Keratinocyte (primary cell): Measurements from ENCODE around the gene INPP5E. TPM values are rescaled to one million over a fixed set of nuclear protein-coding genes. Genes with fewer than 3 reads are reported as not detected.

Experiments used
- DNase-seq: peaks from one replicate; pipeline ENCODE4 v3.0.0-alpha.2; 2011; ENCODE audit warnings: low read depth, missing footprints, low spot score
- FAIRE-seq: peaks from 2 replicates; lab custom pipeline; 2011; peaks lifted over from hg19 to GRCh38; lab: Jason Lieb, UNC
- H2AFZ ChIP-seq: 2 replicates; pipeline ENCODE4 v1.6.0; 2012; ENCODE audit warnings: low read length, control low read depth, inconsistent platforms; ENCODE audit not compliant: control insufficient read depth
- H3K27ac ChIP-seq: 2 replicates; pipeline ENCODE4 v1.5.1; 2011; ENCODE audit warnings: low read length; ENCODE audit not compliant: control insufficient read depth, insufficient read depth
- H3K27me3 ChIP-seq: 3 replicates; pipeline ENCODE4 v1.6.0; 2011; ENCODE audit warnings: low read length; ENCODE audit not compliant: control insufficient read depth, insufficient read depth; ENCODE audit errors: extremely low read depth
- H3K36me3 ChIP-seq, 2 experiments: 2 replicates in 1 of 2; 3 replicates in 1 of 2; pipeline ENCODE4 v1.5.1; 2011; ENCODE audit warnings: low read length in 2 of 2, mild to moderate bottlenecking in 1 of 2; ENCODE audit not compliant: control insufficient read depth in 2 of 2, insufficient read depth in 2 of 2; ENCODE audit errors: extremely low read depth in 1 of 2
- H3K4me1 ChIP-seq: 3 replicates; pipeline ENCODE4 v1.5.1; 2011; ENCODE audit warnings: low read length; ENCODE audit not compliant: control insufficient read depth, insufficient read depth; ENCODE audit errors: extremely low read depth
- H3K4me2 ChIP-seq: 3 replicates; pipeline ENCODE4 v1.6.0; 2011; ENCODE audit warnings: low read depth, low read length; ENCODE audit not compliant: control insufficient read depth, insufficient read depth; ENCODE audit errors: extremely low read depth
- H3K4me3 ChIP-seq, 3 experiments: fragments of 200-600 bp in 1 of 3; sonication (generic) in 1 of 3; 2 replicates in 2 of 3; 3 replicates in 1 of 3; pipeline ENCODE4 v1.5.1; 2011 to 2016; ENCODE audit warnings: low read length in 3 of 3, mild to moderate bottlenecking in 3 of 3, control low read depth in 2 of 3, inconsistent platforms in 1 of 3, low read depth in 1 of 3, mixed read lengths in 1 of 3, mixed run types in 1 of 3, moderate library complexity in 1 of 3; ENCODE audit not compliant: control insufficient read depth in 2 of 3, insufficient read depth in 2 of 3; ENCODE audit errors: extremely low read depth in 1 of 3
- H3K79me2 ChIP-seq: 2 replicates; pipeline ENCODE4 v1.6.0; 2012; ENCODE audit warnings: low read length; ENCODE audit not compliant: control insufficient read depth, insufficient read depth
- H3K9ac ChIP-seq: 3 replicates; pipeline ENCODE4 v1.6.0; 2011; ENCODE audit warnings: low read length; ENCODE audit not compliant: control insufficient read depth, insufficient read depth; ENCODE audit errors: extremely low read depth
- H3K9me1 ChIP-seq: 3 replicates; pipeline ENCODE4 v1.6.0; 2011; ENCODE audit warnings: low read length; ENCODE audit not compliant: control insufficient read depth, insufficient read depth; ENCODE audit errors: extremely low read depth
- H3K9me3 ChIP-seq: 2 replicates; pipeline ENCODE4 v1.5.1; 2012; ENCODE audit warnings: low read depth, low read length; ENCODE audit not compliant: control insufficient read depth
- H4K20me1 ChIP-seq: 3 replicates; pipeline ENCODE4 v1.6.0; 2011; ENCODE audit warnings: low read length; ENCODE audit not compliant: control insufficient read depth, insufficient read depth; ENCODE audit errors: extremely low read depth
- CTCF ChIP-seq, 3 experiments: IDR thresholded peaks in 1 of 3; conservative IDR thresholded peaks in 1 of 3; optimal IDR thresholded peaks in 1 of 3; 2 replicates in 2 of 3; 3 replicates in 1 of 3; pipeline versions ENCODE3 to v1.5.1; 2011; ENCODE audit warnings: low read length in 3 of 3, mild to moderate bottlenecking in 3 of 3, moderate library complexity in 2 of 3, control low read depth in 1 of 3, inconsistent platforms in 1 of 3; ENCODE audit not compliant: insufficient read depth in 2 of 3; ENCODE audit errors: extremely low read depth in 1 of 3
- EZH2 ChIP-seq: IDR thresholded peaks from one replicate; pipeline ENCODE4 v1.6.1; 2012; ENCODE audit warnings: inconsistent platforms, mild to moderate bottlenecking, low read length, moderate library complexity
- dilution Hi-C: fragments of 300-500 bp; cut with MboI; formaldehyde crosslinking; loops from one replicate; pipeline ENCODE4 v1.7.0; 2020; ENCODE audit warnings: low sequenced_read_pairs; ENCODE audit not compliant: extremely low pct_ligation_motif_present
- polyA plus RNA-seq, 5 experiments: library from polyadenylated mRNA; depleted of rRNA in 3 of 5; stranded (reverse) in 3 of 5; stranded (forward) in 1 of 5; unstranded in 1 of 5; fragments of >200 nt; gene quantifications; 1 replicate in 1 of 5; 2 replicates in 3 of 5; 3 replicates in 1 of 5; pipeline versions ENCODE4 v1.2.1 to v1.2.3, GENCODE V29; 2011 to 2012; ENCODE audit warnings: missing spikeins in 2 of 5, low read depth in 1 of 5, low replicate concordance in 1 of 5

The INPP5E gene
- polyA plus RNA-seq, 1 donor (not counting 4 experiments of a cell fraction or from before 2014, with no cell fraction given): 4.4 TPM

- peaks cover 2% of the 10 kb centered on the region for H3K79me2 ChIP-seq
Measured at GRCh38 chr9:136445799-136446198, 6.2 kb upstream of the INPP5E start.

GRCh38 chr9:136444102-136444501 is 4.5 kb upstream of the INPP5E start:
- FAIRE-seq: no peak
- H3K79me2 ChIP-seq: peaks cover 5% of the 10 kb centered on the region
- no peak overlapping the region for H3K9ac ChIP-seq
- H3K9me1 ChIP-seq: no peaks in the 10 kb centered on the region
- H3K27me3 ChIP-seq: no peaks in the 10 kb centered on the region
- H3K4me3 ChIP-seq: no peak overlapping the region
- peaks cover 58 to 61% of the 10 kb centered on the region in 2 experiments for H3K36me3 ChIP-seq
- TF ChIP-seq CTCF (optimal IDR thresholded peaks at IDR 0.05 in 1 of 3, IDR thresholded peaks at IDR 0.05 in 1 of 3, conservative IDR thresholded peaks at IDR 0.05 in 1 of 3; ENCODE audit: extremely low read depth in 1 of 3, insufficient read depth in 2 of 3, low read length in 3 of 3) (no peak), EZH2 (no peak)
- H3K4me1 ChIP-seq: peaks cover 3% of the 10 kb centered on the region
- dilution Hi-C loops: no loop called here
- H2AFZ ChIP-seq: no peak overlapping the region
- H3K4me2 ChIP-seq: no peak overlapping the region
- peaks cover 5% of the 10 kb centered on the region for H4K20me1 ChIP-seq
- H3K27ac ChIP-seq: no peak overlapping the region
- H3K9me3 ChIP-seq: no peaks in the 10 kb centered on the region
- DNase-seq: no peak

More at GRCh38 chr9:136445799-136446198, 6.2 kb upstream of the INPP5E start:
- Histone ChIP-seq H3K9me3 (no peaks in the 10 kb centered on the region), H3K27ac (no peak overlapping the region), H3K4me1 (no peaks in the 10 kb centered on the region), H3K9ac (no peak overlapping the region), H3K9me1 (no peaks in the 10 kb centered on the region), H2AFZ (no peak overlapping the region), H3K36me3 (peaks cover 64 to 66% of the 10 kb centered on the region in 2 experiments), H4K20me1 (no peaks in the 10 kb centered on the region), H3K4me2 (no peak overlapping the region), H3K4me3 (no peak overlapping the region), H3K27me3 (no peaks in the 10 kb centered on the region)
- DNase-seq (no peak), FAIRE-seq (no peak)
- dilution Hi-C loops: no loop called here
- TF ChIP-seq CTCF (optimal IDR thresholded peaks at IDR 0.05 in 1 of 3, IDR thresholded peaks at IDR 0.05 in 1 of 3, conservative IDR thresholded peaks at IDR 0.05 in 1 of 3; ENCODE audit: extremely low read depth in 1 of 3, insufficient read depth in 2 of 3, low read length in 3 of 3) (no peak), EZH2 (no peak)
